Measurements from ENCODE around the gene SLX4IP.

DNA sequence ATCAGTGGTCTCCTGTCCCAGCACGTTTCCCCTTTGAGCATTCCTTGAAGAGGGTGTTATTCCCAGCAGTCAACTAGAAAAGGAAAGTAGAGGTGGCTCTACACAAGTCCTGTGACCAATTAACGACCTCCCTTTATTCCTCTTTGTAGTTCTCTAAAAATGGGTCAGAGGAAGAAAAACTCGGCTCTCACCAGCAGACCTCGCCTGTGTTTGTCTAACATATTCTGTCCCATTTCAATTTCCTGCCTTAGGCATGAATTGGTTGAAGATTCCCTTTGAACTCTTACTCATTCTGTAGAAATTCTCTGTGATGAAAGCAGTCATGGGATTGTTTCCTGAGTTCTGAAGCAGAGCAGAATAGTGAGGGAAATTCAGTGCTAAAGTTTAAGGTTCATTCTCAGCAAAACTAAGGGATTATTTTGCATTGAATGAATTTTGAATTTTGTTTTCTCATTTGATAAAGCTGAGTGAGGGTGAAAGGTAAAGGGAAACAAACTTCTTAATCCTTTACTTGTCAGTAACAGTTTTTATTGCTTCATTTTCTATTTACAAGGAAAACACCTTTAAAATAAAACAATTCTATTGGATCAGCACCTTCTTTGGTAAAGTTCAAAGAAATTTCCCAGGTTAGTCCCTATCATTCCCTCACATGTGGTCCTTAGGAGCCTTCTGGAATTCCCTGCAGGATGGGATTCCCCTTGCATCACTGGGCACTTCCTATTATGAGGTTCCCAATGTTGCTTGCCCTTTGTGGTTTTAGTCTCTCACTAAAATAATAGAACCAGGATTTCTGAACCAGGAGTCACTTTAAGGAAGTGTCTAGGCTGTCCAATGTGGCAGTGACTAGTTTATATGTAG lies 105.8 kb downstream of the SLX4IP start:
- TF ChIP-seq, protein P1, sequence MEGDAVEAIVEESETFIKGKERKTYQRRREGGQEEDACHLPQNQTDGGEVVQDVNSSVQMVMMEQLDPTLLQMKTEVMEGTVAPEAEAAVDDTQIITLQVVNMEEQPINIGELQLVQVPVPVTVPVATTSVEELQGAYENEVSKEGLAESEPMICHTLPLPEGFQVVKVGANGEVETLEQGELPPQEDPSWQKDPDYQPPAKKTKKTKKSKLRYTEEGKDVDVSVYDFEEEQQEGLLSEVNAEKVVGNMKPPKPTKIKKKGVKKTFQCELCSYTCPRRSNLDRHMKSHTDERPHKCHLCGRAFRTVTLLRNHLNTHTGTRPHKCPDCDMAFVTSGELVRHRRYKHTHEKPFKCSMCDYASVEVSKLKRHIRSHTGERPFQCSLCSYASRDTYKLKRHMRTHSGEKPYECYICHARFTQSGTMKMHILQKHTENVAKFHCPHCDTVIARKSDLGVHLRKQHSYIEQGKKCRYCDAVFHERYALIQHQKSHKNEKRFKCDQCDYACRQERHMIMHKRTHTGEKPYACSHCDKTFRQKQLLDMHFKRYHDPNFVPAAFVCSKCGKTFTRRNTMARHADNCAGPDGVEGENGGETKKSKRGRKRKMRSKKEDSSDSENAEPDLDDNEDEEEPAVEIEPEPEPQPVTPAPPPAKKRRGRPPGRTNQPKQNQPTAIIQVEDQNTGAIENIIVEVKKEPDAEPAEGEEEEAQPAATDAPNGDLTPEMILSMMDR (IDR thresholded peaks at IDR 0.05), result no peak
- no peak for TF ChIP-seq POLR2A (IDR thresholded peaks at IDR 0.05)

All from adrenal gland (tissue), 5 donors.